H1 (cell line): ENCODE data around the gene GARS1. TPM values are rescaled to one million over a fixed set of nuclear protein-coding genes. Genes with fewer than 3 reads are reported as not detected.

ENCODE experiments used
- GABPA ChIP-seq: IDR thresholded peaks from 2 replicates; pipeline ENCODE4 v1.6.1; 2011; ENCODE audit warnings: mild to moderate bottlenecking, low read length, moderate library complexity, borderline replicate concordance; ENCODE audit not compliant: insufficient read depth
- polyA plus RNA-seq, 7 experiments: library from polyadenylated mRNA; depleted of rRNA in 3 of 7; stranded (reverse) in 5 of 7; unstranded in 2 of 7; fragments of >200 nt in 5 of 7; fragments of 200-250 nt in 2 of 7; gene quantifications; 1 replicate in 5 of 7; 2 replicates in 1 of 7; 4 replicates in 1 of 7; pipeline versions ENCODE4 v1.2.1 to v1.2.3, GENCODE V29; 2011 to 2013; ENCODE audit warnings: missing spikeins in 2 of 7, mixed read lengths in 2 of 7
- total RNA-seq: library from RNA; stranded (reverse); fragmentation: NEBNext Ultra II Directional; extraction: Animal tissue kit (Norgen Biotek cat#: 25700); gene quantifications from 2 replicates; pipeline ENCODE4 v1.2.1, GENCODE V29; 2021

Gene GARS1
- total and polyA plus RNA-seq, 2 of the 8 experiments (the other 6 are each of a cell fraction or from before 2014, with no cell fraction given) = 270 to 476 TPM

- TF ChIP-seq GABPA = no peak
Measured at GRCh38 chr7:30646154-30646553, 51.5 kb downstream of the GARS1 start (continued).
